Stimulated activated CD4-positive, alpha-beta T cell treated with anti-CD3 and anti-CD28 coated beads, Interleukin-1b, Interleukin-23, amount 100 ng/mL, for 48 hours (primary cell): Measurements from ENCODE around the gene TMBIM4.
"Not testable (repeated sequence)": the region's sequence is repeated elsewhere in the genome, so short reads cannot be mapped to it uniquely, and the experiment has no call there.

Source experiments
- DNase-seq: peaks from one replicate; pipeline ENCODE4 v3.0.0-alpha.2; 2020

TMBIM4 gene, protein sequence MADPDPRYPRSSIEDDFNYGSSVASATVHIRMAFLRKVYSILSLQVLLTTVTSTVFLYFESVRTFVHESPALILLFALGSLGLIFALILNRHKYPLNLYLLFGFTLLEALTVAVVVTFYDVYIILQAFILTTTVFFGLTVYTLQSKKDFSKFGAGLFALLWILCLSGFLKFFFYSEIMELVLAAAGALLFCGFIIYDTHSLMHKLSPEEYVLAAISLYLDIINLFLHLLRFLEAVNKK

DNA sequence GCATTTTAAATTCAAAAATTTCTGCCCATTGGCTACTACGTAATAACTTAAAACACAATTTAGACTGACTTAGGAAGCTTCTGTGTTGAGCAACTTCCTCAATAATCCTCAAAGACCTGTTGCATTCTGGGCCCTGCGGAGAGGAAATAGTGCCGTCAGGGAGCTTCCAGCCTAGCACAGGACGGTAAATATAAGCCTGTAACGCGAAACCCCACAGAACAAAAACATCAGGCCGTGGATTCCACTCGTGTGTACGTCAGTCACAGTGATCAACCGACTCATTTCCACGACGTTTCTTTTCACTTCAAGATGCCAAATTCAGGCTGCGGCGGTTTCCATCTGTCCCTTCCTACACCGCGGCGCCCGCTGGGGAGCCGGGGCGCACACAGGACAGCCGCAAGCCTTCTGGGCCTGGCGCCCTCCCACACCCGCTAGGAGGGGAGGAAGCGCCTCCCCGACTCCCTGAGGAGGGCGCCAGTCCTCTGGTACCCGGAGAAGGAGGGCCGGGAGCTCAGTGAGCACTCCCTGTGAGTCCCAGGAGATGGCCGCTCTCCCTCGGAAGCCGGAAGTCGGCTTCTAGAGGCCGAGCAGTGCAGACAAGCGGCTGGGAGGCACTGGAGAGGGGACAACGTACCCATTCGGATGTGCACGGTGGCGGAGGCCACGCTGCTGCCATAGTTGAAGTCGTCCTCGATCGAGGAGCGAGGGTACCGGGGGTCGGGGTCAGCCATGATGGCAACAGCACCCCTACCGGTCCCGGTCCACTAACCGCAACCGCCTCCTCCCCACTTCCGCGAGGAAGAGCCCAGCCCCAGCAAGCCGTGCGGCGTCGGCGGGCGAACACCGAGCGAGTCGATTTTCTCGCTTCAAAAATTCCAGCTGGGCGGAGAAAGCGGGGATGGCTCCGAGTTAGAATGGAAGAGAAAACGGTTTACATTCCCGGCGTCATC lies at the start of gene TMBIM4:
TSS of gene TMBIM4 (minus strand) at position 776 of the 950 bp plus-strand sequence. CDS start at position 731, 45 bp downstream.
- peak; percentile 85 for DNase-seq

DNA sequence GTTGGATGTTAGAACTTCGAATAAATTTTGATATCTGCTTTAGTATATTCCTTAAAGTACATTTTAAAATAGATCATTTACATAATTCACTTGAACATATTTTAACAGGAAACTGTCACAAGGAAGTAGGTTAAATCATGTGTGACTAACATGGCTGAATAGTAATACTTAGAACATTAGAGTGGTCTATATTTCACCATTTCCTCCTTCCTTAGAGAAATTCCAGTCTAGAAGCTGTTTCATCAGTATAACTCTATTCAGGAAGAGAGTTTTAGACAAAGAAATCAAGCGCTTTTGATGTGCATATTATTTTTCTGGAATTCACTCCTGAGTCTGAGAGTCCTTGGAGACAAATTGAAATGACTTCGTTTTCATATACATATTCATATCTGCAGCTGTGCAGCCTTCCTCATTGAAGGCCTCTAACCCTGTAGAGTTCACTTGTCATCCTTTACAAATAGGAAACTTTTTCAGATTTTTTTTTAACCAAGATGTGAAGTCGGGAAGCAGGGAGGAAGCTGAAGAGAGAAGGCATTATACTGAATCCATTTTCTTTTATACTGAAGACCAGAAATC lies 47.6 kb upstream of the TMBIM4 start:
- no peak for DNase-seq

DNA sequence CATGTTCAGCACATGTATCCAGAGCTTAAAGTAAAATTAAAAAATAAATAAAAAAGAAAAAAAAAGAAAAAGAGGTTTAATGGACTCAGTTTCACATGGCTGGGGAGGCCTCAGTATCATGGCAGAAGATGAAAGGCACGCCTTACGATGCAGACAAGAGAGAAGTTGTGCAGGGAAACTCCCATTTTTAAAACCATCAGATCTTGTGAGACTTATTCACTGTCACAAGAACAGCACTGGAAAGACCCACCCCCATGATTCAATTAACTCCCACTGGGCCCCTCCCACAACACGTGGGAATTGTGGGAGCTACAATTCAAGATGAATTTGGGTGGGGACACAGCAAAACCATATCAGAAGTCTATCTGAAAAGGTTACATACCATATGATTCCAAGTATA lies 43.2 kb upstream of the TMBIM4 start:
- not testable (repeated sequence) for DNase-seq

DNA sequence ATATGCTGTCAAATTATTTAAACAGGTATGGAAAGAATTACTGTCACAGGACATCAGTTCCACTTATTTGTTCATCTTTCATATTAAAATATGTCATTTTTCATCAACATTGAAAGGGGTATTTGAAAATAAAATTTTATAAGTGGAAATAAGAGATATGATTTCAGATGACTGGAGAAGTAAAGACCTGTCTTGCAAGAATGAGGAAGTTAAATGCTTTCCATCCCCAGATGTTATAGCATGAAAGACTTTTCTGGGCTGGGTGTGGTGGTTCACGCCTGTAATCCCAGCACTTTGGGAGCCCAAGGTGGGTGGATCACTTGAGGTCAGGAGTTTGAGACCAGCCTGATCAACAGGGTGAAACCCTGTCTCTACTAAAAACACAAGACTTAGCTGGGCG lies 41.8 kb upstream of the TMBIM4 start:
- not testable (repeated sequence) for DNase-seq

DNA sequence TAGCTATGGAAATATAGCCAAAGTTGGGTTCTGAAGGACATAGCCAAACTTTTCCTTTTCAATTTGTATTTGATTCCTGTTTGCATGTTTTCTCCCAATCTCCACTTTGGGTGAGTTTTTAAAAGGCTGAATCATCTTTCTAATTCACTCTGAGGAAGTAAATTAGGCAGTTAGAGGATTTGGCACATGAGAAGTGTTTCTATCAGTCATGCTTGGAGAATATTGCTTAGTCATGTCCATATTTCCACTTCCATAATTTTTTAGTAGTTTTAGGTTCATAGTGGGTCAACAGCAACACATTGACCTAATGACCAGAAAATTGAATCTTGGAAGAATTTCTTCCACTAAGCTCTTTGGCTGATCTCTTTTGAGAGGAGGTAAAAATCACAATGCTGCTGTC lies 41.0 kb upstream of the TMBIM4 start:
- no peak for DNase-seq

DNA sequence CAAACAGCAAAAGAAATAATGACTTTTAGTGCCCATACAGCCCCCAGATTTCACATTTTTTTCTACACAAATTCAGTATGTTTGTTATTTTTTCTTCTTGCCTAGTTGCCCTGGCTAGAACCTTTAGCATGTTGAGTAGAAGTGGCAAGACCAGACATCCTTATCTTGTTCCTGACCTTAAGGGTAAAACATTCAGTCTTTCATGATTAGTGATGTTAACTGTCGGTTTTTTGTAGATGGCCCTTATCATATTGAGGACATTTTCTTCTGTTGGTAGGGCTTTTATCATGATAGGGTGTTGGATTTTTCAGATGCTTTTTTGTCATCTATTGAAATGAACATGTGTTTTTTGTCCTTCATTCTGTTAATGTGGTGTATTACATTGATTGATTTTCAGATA lies 36.3 kb upstream of the TMBIM4 start:
- DNase-seq, result no peak

DNA sequence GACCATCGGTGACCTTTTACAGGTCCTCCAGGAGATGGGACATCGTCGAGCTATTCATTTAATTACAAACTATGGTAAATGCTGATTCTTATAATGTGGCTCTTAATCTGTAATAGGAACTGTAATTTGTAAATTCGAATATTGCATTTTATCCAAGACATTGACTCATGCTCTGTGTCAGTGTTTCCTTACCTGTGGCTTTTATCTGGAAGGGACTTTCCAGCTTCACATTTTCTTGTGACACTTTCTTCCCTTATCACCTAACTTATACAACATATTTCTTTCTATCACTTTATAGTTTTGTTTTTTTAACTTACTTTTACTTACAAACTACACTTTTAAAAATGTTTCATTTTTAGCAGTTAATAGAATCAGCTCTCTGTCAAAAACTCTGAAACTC lies 34.0 kb upstream of the TMBIM4 start:
- no peak for DNase-seq

DNA sequence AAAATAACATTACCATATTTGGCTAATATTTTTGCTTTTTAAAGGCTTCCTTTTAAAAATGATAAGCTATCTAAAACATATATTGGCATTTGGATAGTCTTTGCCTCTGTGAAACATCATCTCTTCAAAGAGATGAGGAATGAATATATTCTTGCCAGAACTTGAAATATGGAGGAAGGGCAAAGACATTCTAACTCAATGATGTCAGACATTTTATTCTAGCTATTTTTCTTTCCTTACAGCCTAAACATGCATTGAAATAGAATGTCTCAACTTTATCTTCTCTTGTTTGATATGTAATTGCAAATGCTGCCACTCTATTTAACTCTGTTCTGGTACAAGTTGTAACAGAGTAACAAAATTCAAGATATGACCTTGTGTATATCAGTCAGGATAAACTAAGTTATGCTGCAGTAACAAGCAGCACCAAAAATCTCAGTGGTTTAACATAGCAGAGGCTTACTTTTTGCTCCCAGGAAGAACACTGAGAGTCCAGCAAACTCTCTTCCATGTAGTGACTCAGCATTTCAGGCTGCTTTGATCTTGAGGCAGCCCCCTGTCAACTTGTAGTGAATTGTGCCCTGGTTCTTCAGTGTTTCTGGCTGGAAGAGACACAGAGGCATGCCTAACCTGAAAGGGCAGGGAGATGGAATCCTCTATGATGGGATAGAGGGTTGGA lies 30.2 kb upstream of the TMBIM4 start:
- DNase-seq, result no peak

DNA sequence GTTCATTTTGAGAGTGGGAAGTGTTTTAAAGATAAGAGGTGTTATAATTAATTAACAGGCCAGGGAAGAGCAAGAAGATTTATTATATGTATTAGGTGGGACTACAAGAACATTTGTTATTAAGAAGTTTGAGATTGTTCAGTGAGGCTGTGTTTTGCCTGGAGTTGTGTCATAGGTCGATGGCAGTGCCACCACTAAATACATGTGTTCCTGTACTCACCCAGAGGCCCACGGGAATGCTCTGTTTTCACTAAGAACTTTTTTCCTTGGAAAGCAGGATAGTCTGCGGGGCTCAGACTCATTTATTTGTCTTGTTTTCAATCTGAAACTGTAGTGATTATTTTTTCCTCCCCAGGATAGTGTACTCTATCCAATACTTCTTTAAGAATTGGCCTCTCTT lies 29.3 kb upstream of the TMBIM4 start:
- no peak for DNase-seq

DNA sequence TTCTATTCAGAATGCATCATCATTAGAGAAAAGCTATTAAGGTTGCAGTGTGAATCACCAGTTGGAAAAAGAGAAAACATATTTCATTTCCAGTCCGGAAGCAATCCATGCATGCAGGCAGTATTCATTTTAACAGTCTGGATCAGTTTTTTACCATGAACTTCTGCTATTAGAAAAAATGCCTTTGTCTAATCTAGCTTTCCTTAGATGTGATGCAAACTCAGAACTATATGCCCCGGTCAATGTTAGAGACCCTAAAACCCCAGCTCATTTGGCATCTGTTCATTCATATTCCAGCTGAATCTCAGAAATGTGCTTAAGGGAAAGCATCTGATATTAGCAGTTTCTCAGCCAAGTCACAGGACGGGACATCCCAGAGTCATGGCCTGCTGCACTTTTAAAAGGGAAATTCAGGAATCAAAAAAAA lies 27.7 kb upstream of the TMBIM4 start:
- DNase-seq, result no peak

DNA sequence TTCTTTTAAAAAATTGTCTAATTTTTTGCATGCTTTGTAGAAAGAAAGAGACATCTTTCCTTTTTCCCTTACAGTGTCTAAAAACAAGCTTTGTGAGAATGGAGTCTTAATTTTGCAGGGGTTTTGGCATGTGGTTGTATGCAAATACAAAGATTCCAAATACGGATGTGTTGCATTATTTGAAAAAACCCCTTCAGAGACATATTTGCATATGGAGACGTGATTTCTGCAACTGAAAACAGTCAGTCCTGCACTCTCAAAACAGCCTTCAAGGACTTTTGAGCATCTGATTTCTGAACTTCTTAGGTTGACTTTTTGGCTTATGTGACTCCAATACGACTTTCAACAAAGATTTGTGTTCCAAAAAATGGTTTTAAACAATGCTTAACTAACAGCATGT lies 27.0 kb upstream of the TMBIM4 start:
- no peak for DNase-seq

DNA sequence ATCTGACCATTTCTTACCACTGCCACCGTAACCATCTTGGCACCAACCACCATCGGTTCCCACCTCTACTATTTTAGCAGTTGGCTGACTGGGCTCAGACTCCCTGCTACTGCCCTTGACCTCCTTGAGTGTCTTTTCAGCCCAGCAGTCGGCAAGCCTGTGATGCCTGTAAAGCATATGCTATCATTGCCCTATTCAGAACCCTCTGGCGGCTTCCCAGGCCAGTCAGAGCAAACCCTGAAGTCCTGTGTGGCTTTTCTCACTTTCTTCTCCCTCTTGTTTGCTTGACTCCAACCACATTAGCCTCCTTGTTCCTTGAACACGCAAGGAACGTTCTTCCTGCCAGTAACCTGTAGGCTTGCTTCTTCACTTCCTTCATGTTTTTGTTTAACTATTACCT lies 25.4 kb upstream of the TMBIM4 start:
- no peak for DNase-seq

DNA sequence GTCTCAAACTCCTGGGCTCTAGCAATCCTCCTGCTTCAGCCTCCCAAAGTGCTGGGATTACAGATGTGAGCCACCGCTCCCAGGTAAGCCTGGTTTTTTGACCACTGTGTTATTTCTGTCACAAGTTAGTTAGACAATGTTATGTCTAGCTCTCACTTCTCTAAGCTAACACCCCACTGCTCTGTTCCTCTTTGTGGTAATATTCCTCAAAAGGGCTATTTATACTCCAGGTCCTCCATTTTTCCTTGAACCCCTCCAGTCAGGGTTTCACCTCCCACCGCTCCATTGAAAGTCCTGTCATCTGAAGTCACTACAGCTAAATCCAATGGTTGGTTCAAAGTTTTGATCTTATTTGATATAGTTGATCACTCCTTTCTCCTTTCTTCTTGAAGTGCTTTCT lies 24.3 kb upstream of the TMBIM4 start:
- DNase-seq, result no peak

DNA sequence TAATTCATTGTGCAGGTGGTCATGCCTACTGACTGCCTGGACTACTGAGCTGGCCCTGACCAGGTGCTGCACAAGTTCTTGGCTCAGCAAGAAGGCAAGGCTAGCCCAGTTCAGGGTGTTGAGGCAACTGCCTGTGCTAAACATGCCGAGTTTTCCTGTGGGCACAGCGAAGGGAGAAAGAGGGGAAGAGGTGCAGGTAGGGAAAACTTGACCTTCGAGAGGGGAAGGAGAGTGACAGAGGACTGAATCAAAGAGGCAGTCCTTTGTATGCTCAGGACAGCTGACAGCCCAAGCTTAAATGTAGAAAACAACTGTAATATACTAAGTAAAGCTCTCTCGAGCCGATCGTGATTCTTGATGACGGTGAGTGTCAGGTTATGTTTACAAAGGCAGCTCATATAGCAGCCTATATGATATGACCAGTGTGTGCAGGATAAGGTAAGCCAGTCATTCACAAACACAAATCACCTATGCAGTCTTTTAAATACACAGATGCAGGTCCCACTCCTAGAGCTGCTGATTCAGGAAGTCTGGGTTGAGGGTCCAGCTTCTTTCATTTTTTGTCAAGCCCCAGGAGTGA lies 21.8 kb upstream of the TMBIM4 start:
- no peak for DNase-seq

DNA sequence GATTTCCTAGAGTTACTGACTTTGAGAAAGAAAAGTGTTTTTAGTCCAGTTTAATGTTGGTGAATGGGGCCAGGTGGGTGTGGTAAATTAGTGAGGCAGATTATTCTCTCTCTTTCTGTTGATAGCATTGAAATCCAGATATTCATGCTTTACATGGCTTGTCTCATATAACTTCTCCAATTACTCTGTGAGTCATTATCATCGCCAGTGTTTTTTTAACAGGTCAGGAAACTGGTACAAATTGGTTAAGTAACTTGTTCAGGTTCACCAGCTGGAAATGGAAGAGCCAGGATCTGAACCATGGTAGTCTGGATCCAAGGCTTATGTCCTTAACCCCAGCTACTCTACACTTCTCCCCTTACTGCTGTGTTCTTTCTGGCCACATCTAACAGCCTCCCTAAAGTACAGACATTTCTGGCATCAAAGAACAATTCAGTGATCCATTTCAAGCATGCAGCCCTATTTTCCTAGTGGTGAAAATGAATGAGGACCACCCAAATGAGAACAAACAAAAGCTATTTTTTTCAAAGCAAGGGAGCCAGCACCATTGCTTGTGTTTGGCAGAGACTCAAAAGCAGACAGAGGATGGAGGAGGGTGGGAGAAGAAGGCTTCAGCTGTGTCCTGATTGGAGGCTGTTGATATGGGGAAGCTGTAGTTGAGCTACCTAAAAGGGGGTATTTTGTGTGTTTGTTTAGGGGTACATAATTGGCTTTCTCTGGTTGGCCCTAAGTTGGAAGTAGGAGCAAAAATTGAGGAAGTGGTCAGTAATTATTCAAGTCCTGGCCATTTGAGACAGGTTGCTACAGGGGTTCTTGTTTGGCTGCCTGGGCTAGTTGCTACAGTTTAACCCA lies 20.9 kb upstream of the TMBIM4 start:
- DNase-seq, result no peak

DNA sequence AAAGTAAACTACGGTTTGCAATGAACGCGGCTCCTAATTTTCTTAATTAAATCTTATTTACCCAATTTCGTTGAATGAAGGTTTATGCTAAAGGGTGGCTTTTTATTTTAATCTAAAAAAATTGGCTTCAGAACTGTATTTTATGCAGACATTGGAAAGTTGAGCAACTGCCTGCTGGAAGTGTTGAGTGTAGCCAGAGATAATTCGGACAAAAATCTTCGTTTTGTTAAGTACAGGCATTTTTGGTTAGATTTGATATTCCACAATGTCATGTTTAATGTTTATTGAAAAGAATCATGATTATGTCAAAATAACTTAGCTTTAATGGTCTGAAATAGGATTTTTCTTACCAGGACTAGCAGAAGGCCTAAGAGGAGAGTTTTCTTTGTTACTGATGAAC lies 20.1 kb upstream of the TMBIM4 start:
- DNase-seq, result no peak

DNA sequence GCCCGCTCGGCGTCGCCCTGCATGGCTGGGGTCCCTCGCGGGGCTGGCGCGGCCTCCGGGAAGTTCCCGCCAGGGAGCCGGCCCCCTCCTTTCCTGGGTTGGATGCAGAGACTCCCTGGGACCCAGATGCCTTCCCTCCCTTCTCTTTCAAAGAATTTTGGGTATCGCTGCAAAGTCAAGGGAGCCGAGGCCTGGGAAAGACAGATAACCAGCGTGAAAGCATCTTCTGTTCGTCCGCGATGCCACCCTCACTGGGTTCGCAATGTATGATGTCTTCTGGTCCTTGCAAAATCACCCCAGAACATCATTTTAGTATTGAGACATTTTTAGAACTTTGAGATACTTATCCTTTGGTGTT lies 19.7 kb upstream of the TMBIM4 start:
- no peak for DNase-seq

DNA sequence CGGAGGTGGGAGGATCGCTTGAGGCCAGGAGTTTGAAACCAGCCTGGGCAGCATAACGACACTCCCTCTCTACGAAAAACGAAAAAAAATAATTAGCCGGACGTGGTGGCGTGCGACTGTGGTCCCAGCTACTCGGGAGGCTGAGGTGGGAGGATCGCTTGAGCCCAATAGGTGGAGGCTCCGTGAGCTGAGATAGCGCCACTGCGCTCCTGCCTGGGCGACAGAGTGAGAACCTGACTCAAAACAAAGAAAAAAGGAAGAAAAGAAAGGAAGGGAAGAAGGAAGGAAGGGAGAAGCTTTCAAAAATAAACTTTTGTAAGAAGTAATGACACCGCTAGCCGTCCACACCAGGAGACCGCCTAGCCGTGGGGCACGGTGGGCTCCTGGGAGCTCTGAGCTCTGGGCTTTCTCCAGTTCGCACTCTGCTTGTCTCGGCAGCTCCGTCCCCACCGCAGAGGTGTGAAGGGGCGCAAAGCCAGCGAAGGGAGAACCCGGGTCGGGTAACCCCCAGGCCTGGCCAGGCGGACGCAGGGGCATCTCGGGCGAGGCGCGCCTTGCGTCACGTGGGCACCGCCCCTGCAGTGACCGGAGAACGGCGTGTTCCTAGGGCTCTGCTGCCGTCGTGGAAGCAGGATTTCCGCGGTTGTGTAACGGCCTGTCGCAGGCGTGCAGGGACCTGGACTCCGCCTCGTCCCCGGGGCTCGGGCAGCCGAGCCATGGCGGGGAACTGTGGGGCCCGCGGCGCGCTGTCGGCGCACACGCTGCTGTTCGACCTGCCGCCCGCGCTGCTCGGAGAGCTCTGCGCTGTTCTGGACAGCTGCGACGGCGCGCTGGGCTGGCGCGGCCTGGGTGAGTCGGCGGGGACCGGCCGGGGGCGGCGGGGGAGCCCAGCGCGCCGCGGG lies 19.0 kb upstream of the TMBIM4 start, which contains the start of gene IRAK3:
TSS of gene IRAK3 (plus strand) at position 631 of the 902 bp plus-strand sequence. CDS start at position 717, 86 bp downstream.
- peak; percentile 17 for DNase-seq

DNA sequence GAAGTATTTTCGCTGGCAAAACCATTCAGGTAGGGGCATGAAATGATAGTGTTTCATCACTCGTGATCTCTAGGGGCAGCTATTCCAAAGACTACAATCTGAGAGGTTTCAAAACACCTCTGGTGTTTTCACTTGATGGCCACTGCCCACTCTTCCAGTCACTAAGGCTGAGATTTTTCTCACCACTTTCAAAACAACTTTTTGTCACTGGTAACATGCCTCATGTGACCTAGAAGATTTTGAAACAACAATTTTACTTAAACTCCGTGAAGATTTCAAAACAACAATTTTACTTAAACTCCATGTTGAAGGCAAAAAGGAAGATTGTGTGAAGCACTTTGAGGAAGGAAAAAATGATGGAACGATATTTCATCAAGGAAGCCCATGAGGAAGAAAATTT lies 18.0 kb upstream of the TMBIM4 start:
- DNase-seq, result no peak

DNA sequence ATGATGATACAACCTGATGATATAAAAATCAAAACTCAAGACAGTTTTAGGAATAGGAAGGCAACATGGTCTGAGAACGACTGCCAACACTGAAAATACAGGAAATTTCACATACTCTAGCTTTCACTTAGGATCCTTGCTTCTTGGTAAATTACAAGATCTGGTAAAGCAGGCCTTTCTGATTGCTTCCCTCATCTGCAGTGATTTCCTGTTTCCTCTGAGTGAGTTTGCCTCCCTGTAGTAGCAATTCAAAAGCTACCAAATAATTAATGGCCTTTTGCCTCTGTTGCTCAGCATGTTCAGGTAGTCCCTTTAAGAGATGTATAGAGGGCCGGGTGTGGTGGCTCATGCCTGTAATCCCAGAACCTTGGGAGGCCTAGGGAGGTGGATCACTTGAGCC lies 17.2 kb upstream of the TMBIM4 start:
- DNase-seq, result no peak

DNA sequence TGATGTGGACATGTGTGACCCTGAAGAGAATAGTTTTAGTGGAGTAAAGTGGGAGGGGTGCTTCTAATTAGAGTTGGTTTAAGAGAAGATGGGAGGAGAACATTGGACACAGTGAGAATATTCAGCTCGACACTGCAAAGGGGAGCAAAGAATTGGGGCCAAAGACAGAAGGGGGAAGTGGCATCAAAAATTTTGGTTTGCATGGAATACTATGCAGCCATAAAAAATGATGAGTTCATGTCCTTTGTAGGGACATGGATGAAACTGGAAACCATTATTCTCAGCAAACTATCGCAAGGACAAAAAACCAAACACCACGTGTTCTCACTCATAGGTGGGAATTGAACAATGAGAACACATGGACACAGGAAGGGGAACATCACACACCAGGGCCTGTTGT lies 15.0 kb upstream of the TMBIM4 start:
- DNase-seq, result not testable (repeated sequence)
